GM19328 (cell line): Measurements from ENCODE around the gene DSN1.

Experiments used
- ATAC-seq: cut with Tn5 transposase; IDR thresholded peaks from one replicate; pipeline ENCODE4 v1.9.1; 2021; ENCODE audit warnings: mild to moderate bottlenecking, moderate library complexity; ENCODE audit not compliant: unreplicated experiment

DSN1 gene

GRCh38 chr20:36796117-36796516 is 22.6 kb upstream of the DSN1 start:
- ATAC-seq, result no peak

GRCh38 chr20:36795691-36796090 is 22.1 kb upstream of the DSN1 start:
- ATAC-seq, result no peak

GRCh38 chr20:36794116-36794474 is 20.5 kb upstream of the DSN1 start:
- no peak for ATAC-seq

- no peak for ATAC-seq
These were observed 19.9 kb upstream of the DSN1 start for GRCh38 chr20:36793294-36794115.

DNA sequence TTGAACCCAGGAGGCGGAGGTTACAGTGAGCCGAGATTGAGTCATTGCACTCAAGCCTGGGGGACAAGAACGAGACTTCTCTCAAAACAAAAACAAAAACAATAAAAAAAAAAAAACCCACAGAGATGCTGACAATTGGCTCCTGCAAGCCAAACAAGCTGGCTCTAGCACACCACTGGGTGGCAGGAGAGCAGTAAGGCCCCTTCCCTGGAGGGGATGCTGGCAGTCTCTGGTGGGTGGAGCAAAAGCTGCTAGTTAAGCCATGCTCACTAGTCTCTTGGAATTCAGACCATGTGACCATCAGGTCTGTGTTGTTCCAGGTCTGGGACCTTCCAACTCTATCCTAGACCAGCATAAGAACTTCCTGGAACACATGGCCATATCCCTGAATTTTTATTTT is 18.9 kb upstream of the DSN1 start:
- no peak for ATAC-seq

GRCh38 chr20:36791862-36792261 is 18.3 kb upstream of the DSN1 start:
- no peak for ATAC-seq

- no peak for ATAC-seq
These were observed 13.1 kb upstream of the DSN1 start for GRCh38 chr20:36786663-36787062.

GRCh38 chr20:36786246-36786645 is 12.7 kb upstream of the DSN1 start:
- no peak for ATAC-seq

GRCh38 chr20:36785308-36785707 is 11.7 kb upstream of the DSN1 start:
- ATAC-seq, result no peak

- ATAC-seq, result no peak
These were observed 11.3 kb upstream of the DSN1 start for GRCh38 chr20:36784900-36785299.

- no peak for ATAC-seq
These were observed 10.6 kb upstream of the DSN1 start for GRCh38 chr20:36784116-36784515.

- no peak for ATAC-seq
These were observed 6.1 kb upstream of the DSN1 start for GRCh38 chr20:36779656-36780025.

GRCh38 chr20:36778831-36779655 is 5.5 kb upstream of the DSN1 start:
- no peak for ATAC-seq

- ATAC-seq, result no peak
These were observed 4.0 kb upstream of the DSN1 start for GRCh38 chr20:36777576-36777975.

DNA sequence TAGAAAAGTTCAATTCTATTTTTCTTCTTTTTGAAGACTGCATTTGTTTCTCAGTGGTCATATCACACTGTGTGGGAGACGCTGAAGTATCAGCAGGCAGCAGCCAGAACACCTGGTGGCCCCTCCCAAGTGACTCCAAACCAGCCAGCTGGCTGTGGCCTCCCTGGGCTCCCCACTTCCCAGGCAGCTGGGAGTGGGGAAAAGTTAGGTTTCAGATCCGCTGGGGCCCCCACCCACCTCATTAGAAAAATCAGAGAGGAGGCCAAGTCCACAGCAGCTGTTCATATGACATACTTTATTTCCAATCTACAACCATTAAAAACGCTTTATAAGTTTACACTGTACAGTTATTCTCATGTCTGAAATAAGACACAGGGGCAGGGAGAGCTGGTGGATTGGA is 3.6 kb upstream of the DSN1 start:
- no peak for ATAC-seq

DNA sequence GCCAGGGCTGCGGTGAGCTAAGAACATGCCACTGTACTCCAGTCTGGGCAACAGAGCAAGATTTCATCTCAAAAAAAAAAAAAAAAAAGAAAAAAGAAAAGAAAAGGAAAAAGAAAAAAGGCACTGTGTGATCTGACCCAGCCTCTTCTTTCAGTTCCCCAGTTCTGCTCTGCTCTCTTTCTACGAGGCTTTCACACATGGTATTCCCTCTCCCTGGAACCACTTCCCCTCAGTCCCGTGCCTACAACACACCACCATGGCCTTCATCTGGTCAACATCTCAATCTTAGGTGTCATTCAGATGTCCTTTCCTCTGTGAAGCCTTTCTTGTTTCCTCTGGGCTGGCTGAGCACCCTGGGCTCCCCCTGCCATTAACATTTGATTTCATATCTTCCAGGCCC is 2.3 kb upstream of the DSN1 start:
- ATAC-seq, result no peak

DNA sequence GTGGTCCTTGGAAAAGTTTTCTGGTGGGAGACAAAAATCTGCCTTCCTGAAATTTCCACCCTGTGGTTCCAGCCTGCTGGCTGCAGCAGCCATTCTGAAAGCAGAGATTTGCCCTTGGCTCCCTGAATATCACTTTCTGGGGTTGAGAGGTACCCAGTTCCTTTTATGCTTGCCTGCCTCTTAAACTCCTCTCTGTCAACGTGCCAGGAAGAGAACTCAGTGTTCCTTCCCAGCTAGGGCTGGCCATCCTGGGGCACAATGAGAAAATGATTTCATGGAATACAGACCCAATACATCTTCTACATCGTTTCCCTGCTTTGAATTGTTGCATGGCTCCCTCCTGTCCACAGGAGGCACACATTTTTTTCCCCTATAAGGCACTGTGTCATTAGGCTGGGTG is 1.6 kb upstream of the DSN1 start:
- no peak for ATAC-seq

DNA sequence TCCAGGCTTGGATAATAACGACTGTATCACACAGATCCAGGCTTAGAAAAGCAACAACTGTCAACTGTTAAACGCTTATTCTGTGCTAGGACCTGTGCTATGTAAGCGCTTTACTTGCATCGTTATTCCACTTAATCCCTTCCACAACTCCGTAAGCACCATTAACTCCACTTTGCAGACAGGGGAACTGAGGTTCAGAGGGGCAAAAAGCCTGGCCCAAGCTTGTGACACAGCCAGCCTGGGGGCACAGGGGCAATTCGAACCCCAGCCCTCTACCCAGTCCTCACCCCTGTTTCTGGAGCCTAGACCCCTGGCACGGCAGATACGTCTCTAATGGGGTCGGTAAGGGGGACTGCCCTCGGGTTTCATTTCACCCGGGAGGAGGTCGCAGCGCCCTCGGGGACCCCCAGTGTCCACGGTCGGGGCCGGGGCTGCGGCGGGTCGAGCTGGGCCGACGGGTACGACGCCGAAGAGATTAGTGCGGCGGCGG is 411 bp downstream of the DSN1 start:
- ATAC-seq, result no peak

GRCh38 chr20:36770680-36771079 is 2.9 kb downstream of the DSN1 start:
- no peak for ATAC-seq

DNA sequence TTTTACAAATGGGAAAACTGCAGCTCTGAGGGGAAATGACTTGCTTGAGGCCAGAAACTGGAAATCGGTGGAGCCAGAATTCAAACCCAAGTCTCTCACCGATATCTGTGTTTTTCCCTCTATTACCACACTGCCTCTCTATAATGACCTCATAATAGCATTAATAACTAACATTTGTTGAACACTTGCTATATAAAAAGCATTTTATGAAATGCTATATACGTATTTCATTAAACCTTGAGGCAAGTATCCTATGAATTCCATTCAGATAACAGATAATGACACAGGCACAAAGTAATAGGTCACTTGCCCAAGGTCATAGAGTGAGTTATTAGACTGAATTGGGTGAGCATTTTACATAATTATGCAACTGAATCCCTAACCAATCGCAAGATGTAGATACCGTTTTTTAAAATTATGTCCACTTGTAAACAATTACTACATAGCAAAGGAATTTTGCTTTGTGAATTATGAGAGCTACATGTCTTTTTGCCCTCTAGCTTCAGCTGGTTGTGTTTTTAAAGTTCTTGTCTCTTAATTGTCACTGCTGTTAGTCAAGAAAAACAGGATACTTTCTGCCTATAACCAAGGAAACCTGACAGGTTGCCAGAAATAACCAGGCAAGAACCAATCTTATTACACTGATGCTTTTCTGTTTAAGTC is 4.7 kb downstream of the DSN1 start:
- ATAC-seq, result no peak

DNA sequence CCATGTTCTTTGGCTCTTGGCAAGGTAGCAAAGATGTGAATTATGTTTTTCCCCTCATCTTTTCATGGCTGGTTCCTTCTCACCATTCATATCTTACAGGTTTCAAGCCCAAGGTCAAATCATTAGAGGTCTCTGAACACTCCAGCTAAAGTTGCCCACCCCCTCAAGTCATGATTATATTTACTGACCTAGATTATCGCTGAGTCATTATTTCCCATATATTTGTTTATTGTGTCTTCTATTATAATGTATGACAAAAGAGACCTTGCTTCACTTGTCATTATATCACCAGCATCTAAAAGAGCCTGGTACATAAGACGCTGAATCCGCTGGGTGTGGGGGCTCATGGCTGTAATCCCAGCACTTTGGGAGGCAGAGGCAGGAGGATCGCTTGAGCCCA is 12.4 kb downstream of the DSN1 start:
- ATAC-seq, result no peak

- ATAC-seq, result no peak
These were observed 12.9 kb downstream of the DSN1 start for GRCh38 chr20:36760647-36761046.
